ENCODE data around the gene CERS6.

DNA sequence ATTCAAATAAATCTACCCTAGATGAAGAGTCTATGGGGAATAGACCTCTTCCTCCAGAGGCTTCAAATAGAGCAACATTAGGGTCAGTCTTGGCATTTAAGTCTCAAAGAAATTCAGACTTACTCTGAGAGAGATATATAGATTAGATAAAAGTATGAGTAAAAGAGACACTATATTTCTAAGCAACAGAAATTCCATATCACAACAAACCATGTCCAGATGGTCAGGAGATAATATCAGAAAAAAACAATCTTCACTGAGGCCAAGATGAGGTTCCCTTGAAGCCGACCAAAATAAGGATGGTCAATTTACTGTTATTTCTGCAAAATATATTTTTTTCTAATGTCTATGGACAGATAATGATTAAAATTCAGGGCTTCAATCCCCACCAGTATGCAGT is 257.3 kb downstream of the CERS6 start:
- no peak for TF ChIP-seq CTCF (conservative IDR thresholded peaks at IDR 0.05)
- TF ChIP-seq ZFX (IDR thresholded peaks at IDR 0.05), result no peak
